A549 (cell line): ENCODE measurements around the gene S100A1. TPM values are rescaled to one million over a fixed set of nuclear protein-coding genes. Genes with fewer than 3 reads are reported as not detected.

Source experiments
- ATAC-seq, 2 experiments: fragments of 200-7000 bp in 1 of 2; fragments of >200 bp in 1 of 2; cut with Nextera tagmentation in 1 of 2; cut with Tn5 transposase in 1 of 2; 3 replicates each; pipeline versions ENCODE4 v1.8.0 to v1.9.1; 2018 to 2020; ENCODE audit warnings: mild to moderate bottlenecking in 1 of 2, moderate library complexity in 1 of 2
- CTCF ChIA-PET: fragments of 300-600 bp; sonication (Branson Sonifier 250); formaldehyde crosslinking; extraction: SDS; loops from one replicate; lab custom pipeline; 2021; ENCODE audit warnings: antibody characterized with exemption, inconsistent platforms; lab: Yijun Ruan, JAX
- POLR2A ChIA-PET: fragments of 350-600 bp; formaldehyde crosslinking; extraction: SDS; loops from one replicate; lab custom pipeline; 2021; ENCODE audit warnings: antibody characterized with exemption, inconsistent platforms; lab: Yijun Ruan, JAX
- DNase-seq, 2 experiments: peaks; one replicate each; pipeline versions ENCODE4 v3.0.0 to v3.0.0-alpha.2; 2011 to 2016; ENCODE audit warnings: low read depth in 1 of 2, low spot score in 1 of 2
- FAIRE-seq: peaks from 2 replicates; lab custom pipeline; 2011; peaks lifted over from hg19 to GRCh38; lab: Jason Lieb, UNC
- H3K27ac ChIP-seq, 2 experiments: fragments of >200 bp; sonication (Bioruptor Twin); formaldehyde crosslinking; 3 replicates each; pipeline ENCODE4 v1.5.1; 2016 to 2017
- H3K4me1 ChIP-seq: fragments of >200 bp; sonication (Bioruptor Twin); formaldehyde crosslinking; 3 replicates; pipeline ENCODE4 v1.6.1; 2016
- H3K4me2 ChIP-seq: fragments of >200 bp; sonication (Bioruptor Twin); formaldehyde crosslinking; 3 replicates; pipeline ENCODE4 v1.6.1; 2016
- H3K4me3 ChIP-seq: fragments of >200 bp; sonication (Bioruptor Twin); formaldehyde crosslinking; 3 replicates; pipeline ENCODE4 v1.5.1; 2016
- H3K9me3 ChIP-seq: fragments of >200 bp; sonication (Bioruptor Twin); formaldehyde crosslinking; 3 replicates; pipeline ENCODE4 v1.6.1; 2016
- EHF ChIP-seq: fragments of 250-450 bp; sonication (Bioruptor Pico); IDR thresholded peaks from 2 replicates; pipeline ENCODE4 v1.5.0; 2020; ENCODE audit warnings: mild to moderate bottlenecking
- EHMT2 ChIP-seq: fragments of 200-600 bp; sonication (generic); IDR thresholded peaks from 2 replicates; pipeline ENCODE4 v1.6.1; 2016; ENCODE audit warnings: antibody characterized with exemption, low read depth, mild to moderate bottlenecking, moderate library complexity
- HDAC2 ChIP-seq: fragments of 200-600 bp; sonication (generic); IDR thresholded peaks from 2 replicates; pipeline ENCODE4 v1.6.1; 2016
- HOXB5 ChIP-seq: fragments of 250-450 bp; sonication (Bioruptor Pico); IDR thresholded peaks from 2 replicates; pipeline ENCODE4 v1.5.0; 2020; ENCODE audit warnings: mild to moderate bottlenecking, moderate library complexity
- KDM5A ChIP-seq: fragments of 200-600 bp; sonication (generic); IDR thresholded peaks from 2 replicates; pipeline ENCODE4 v1.6.1; 2016; ENCODE audit warnings: antibody characterized with exemption, mild to moderate bottlenecking
- RNF2 ChIP-seq: fragments of 200-600 bp; sonication (generic); IDR thresholded peaks from 2 replicates; pipeline ENCODE4 v1.6.1; 2016; ENCODE audit warnings: low read depth, mild to moderate bottlenecking, antibody characterized with exemption, moderate library complexity, borderline replicate concordance
- ZSCAN20 ChIP-seq: fragments of 250-450 bp; sonication (Bioruptor Pico); IDR thresholded peaks from 2 replicates; pipeline ENCODE4 v1.8.0; 2022; ENCODE audit warnings: mild to moderate bottlenecking, moderate library complexity
- WGBS: methylation state at CpG from one replicate; pipeline ENCODE4 v1.1.6; 2017; ENCODE audit errors: missing lambda C conversion rate; 5-methylcytosine and 5-hydroxymethylcytosine counted together
- polyA plus RNA-seq, 4 experiments: library from polyadenylated mRNA; depleted of rRNA in 3 of 4; stranded (reverse); fragments of >200 nt; fragmentation: RNase III in 1 of 4; extraction: RNeasy Plus Mini Kit Qiagen cat#74134 plus additional on column Dnase treatment in 1 of 4; gene quantifications; 2 replicates in 3 of 4; 3 replicates in 1 of 4; pipeline ENCODE4 v1.2.3, GENCODE V29; 2011 to 2017

S100A1 gene
- polyA plus RNA-seq, 2 of the 4 experiments (the other 2 are of a cell fraction): 0.59 to 0.97 TPM

DNA sequence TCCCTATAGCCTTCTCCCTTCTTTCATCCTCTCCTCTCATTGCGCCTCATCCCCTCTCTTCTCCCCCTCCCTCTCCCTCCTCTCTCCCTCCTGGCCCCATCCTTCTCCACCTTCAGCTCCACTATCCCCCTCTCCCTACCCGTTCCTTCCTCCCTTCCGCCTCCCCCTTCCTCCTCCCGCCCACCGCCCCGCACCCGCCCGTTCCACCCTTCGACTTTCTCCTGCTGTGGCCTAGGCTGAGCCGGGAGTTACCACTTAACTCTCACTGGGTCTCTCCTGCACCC is 51.8 kb downstream of the S100A1 start:
- H3K9me3 ChIP-seq: no peaks in the 10 kb centered on the region
- DNase-seq: no peak
- H3K4me2 ChIP-seq: no peak overlapping the region
- TF ChIP-seq ZSCAN20 (CRISPR knock-in tag) (no peak), EHMT2 (no peak), HOXB5 (CRISPR knock-in tag) (no peak), KDM5A (no peak), RNF2 (no peak), EHF (CRISPR knock-in tag) (no peak), HDAC2 (no peak)
- POLR2A ChIA-PET: interaction anchor here (0.8 kb wide), 1 partner anchor 48 kb away, joined by 6 read pairs; the partner anchor contains the start of gene INTS3
- CTCF ChIA-PET: interaction anchor here (1.3 to 9.1 kb wide), 7 partner anchors 8 to 112 kb away, joined by 3 to 130 read pairs (median 24); partner anchors contain the start of gene SLC27A3
- no peak for FAIRE-seq
- WGBS: 80% methylated on average over 3 of the region's 10 CpGs
- no peak overlapping the region for H3K27ac ChIP-seq
- H3K4me3 ChIP-seq: no peak overlapping the region
- H3K4me1 ChIP-seq: peaks cover 16% of the 10 kb centered on the region; the same call in 2 of the 3 replicates
- ATAC-seq: no peak

Other genes starting within 250 kb of the S100A1 start
- gene S100A8, start 237.4 kb upstream of the S100A1 start, polyA plus RNA-seq (2011; rRNA removed): not detected in 2 replicates
- gene S100A8, start 237.4 kb upstream of the S100A1 start, polyA plus RNA-seq (2017; fragmentation: RNase III; extraction: RNeasy Plus Mini Kit Qiagen cat#74134 plus additional on column Dnase treatment): not detected in 3 replicates
- not detected in 2 replicates for gene S100A7A, start 211.9 kb upstream of the S100A1 start, polyA plus RNA-seq (2011; rRNA removed)
- gene S100A7A, start 211.9 kb upstream of the S100A1 start, polyA plus RNA-seq (2017; fragmentation: RNase III; extraction: RNeasy Plus Mini Kit Qiagen cat#74134 plus additional on column Dnase treatment): not detected in 3 replicates
- gene S100A7, start 167.8 kb upstream of the S100A1 start, polyA plus RNA-seq (2011; rRNA removed): not detected in 2 replicates
- gene S100A7, start 167.8 kb upstream of the S100A1 start, polyA plus RNA-seq (2017; fragmentation: RNase III; extraction: RNeasy Plus Mini Kit Qiagen cat#74134 plus additional on column Dnase treatment): not detected in 3 replicates
- 898 and 1,226 TPM in 2 replicates for gene S100A6, start 92.4 kb upstream of the S100A1 start, polyA plus RNA-seq (2011; rRNA removed)
- gene S100A6, start 92.4 kb upstream of the S100A1 start, polyA plus RNA-seq (2017; fragmentation: RNase III; extraction: RNeasy Plus Mini Kit Qiagen cat#74134 plus additional on column Dnase treatment): 2,810 to 4,567 TPM (median 3,552 TPM) in 3 replicates
- gene S100A5, start 87.5 kb upstream of the S100A1 start, polyA plus RNA-seq (2011; rRNA removed): 0.48 and 0.68 TPM in 2 replicates
- gene S100A5, start 87.5 kb upstream of the S100A1 start, polyA plus RNA-seq (2017; fragmentation: RNase III; extraction: RNeasy Plus Mini Kit Qiagen cat#74134 plus additional on column Dnase treatment): 0.17 to 0.57 TPM (median 0.45 TPM) in 3 replicates
- 590 and 814 TPM in 2 replicates for gene S100A4, start 82.6 kb upstream of the S100A1 start, polyA plus RNA-seq (2011; rRNA removed)
- gene S100A4, start 82.6 kb upstream of the S100A1 start, polyA plus RNA-seq (2017; fragmentation: RNase III; extraction: RNeasy Plus Mini Kit Qiagen cat#74134 plus additional on column Dnase treatment): 2,180 to 3,189 TPM (median 2,584 TPM) in 3 replicates
- 25.0 and 25.4 TPM in 2 replicates for gene S100A3, start 79.2 kb upstream of the S100A1 start, polyA plus RNA-seq (2011; rRNA removed)
- 71.1 to 88.9 TPM (median 74.0 TPM) in 3 replicates for gene S100A3, start 79.2 kb upstream of the S100A1 start, polyA plus RNA-seq (2017; fragmentation: RNase III; extraction: RNeasy Plus Mini Kit Qiagen cat#74134 plus additional on column Dnase treatment)
- 5.1 and 6.0 TPM in 2 replicates for gene S100A2, start 62.6 kb upstream of the S100A1 start, polyA plus RNA-seq (2011; rRNA removed)
- 13.4 to 19.5 TPM (median 15.9 TPM) in 3 replicates for gene S100A2, start 62.6 kb upstream of the S100A1 start, polyA plus RNA-seq (2017; fragmentation: RNase III; extraction: RNeasy Plus Mini Kit Qiagen cat#74134 plus additional on column Dnase treatment)
- gene S100A16, start 15.3 kb upstream of the S100A1 start, polyA plus RNA-seq (2011; rRNA removed): 270 and 294 TPM in 2 replicates
- 259 to 298 TPM (median 290 TPM) in 3 replicates for gene S100A16, start 15.3 kb upstream of the S100A1 start, polyA plus RNA-seq (2017; fragmentation: RNase III; extraction: RNeasy Plus Mini Kit Qiagen cat#74134 plus additional on column Dnase treatment)
- gene S100A14, start 12.1 kb upstream of the S100A1 start, polyA plus RNA-seq (2011; rRNA removed): 0.21 and 0.65 TPM in 2 replicates
- 0.16 to 0.21 TPM (median 0.21 TPM) in 3 replicates for gene S100A14, start 12.1 kb upstream of the S100A1 start, polyA plus RNA-seq (2017; fragmentation: RNase III; extraction: RNeasy Plus Mini Kit Qiagen cat#74134 plus additional on column Dnase treatment)
- 98.9 and 113 TPM in 2 replicates for gene S100A13, start 929 bp upstream of the S100A1 start, polyA plus RNA-seq (2011; rRNA removed)
- 107 to 146 TPM (median 129 TPM) in 3 replicates for gene S100A13, start 929 bp upstream of the S100A1 start, polyA plus RNA-seq (2017; fragmentation: RNase III; extraction: RNeasy Plus Mini Kit Qiagen cat#74134 plus additional on column Dnase treatment)
- gene CHTOP, start 5.6 kb downstream of the S100A1 start, polyA plus RNA-seq (2011; rRNA removed): 81.6 and 98.1 TPM in 2 replicates
- 76.1 to 87.8 TPM (median 79.2 TPM) in 3 replicates for gene CHTOP, start 5.6 kb downstream of the S100A1 start, polyA plus RNA-seq (2017; fragmentation: RNase III; extraction: RNeasy Plus Mini Kit Qiagen cat#74134 plus additional on column Dnase treatment)
- 70.1 and 71.4 TPM in 2 replicates for gene SNAPIN, start 30.3 kb downstream of the S100A1 start, polyA plus RNA-seq (2011; rRNA removed)
- gene SNAPIN, start 30.3 kb downstream of the S100A1 start, polyA plus RNA-seq (2017; fragmentation: RNase III; extraction: RNeasy Plus Mini Kit Qiagen cat#74134 plus additional on column Dnase treatment): 46.6 to 52.6 TPM (median 50.5 TPM) in 3 replicates
- 285 and 339 TPM in 2 replicates for gene ILF2, start 42.6 kb downstream of the S100A1 start, polyA plus RNA-seq (2011; rRNA removed)
- 245 to 257 TPM (median 249 TPM) in 3 replicates for gene ILF2, start 42.6 kb downstream of the S100A1 start, polyA plus RNA-seq (2017; fragmentation: RNase III; extraction: RNeasy Plus Mini Kit Qiagen cat#74134 plus additional on column Dnase treatment)
- gene NPR1, start 50.3 kb downstream of the S100A1 start, polyA plus RNA-seq (2011; rRNA removed): 0.34 and 0.39 TPM in 2 replicates
- gene NPR1, start 50.3 kb downstream of the S100A1 start, polyA plus RNA-seq (2017; fragmentation: RNase III; extraction: RNeasy Plus Mini Kit Qiagen cat#74134 plus additional on column Dnase treatment): 0.96 to 1.9 TPM (median 1.7 TPM) in 3 replicates
- gene INTS3, start 99.6 kb downstream of the S100A1 start, polyA plus RNA-seq (2011; rRNA removed): 34.1 and 44.0 TPM in 2 replicates
- 21.5 to 25.1 TPM (median 23.5 TPM) in 3 replicates for gene INTS3, start 99.6 kb downstream of the S100A1 start, polyA plus RNA-seq (2017; fragmentation: RNase III; extraction: RNeasy Plus Mini Kit Qiagen cat#74134 plus additional on column Dnase treatment)
- gene SLC27A3, start 147.0 kb downstream of the S100A1 start, polyA plus RNA-seq (2011; rRNA removed): 1.3 TPM in 2 replicates
- 1.8 to 2.7 TPM (median 2.1 TPM) in 3 replicates for gene SLC27A3, start 147.0 kb downstream of the S100A1 start, polyA plus RNA-seq (2017; fragmentation: RNase III; extraction: RNeasy Plus Mini Kit Qiagen cat#74134 plus additional on column Dnase treatment)